Chondrocyte (in vitro differentiated cells): Measurements from ENCODE around the gene RIPOR2. TPM values are rescaled to one million over a fixed set of nuclear protein-coding genes. Genes with fewer than 3 reads are reported as not detected.

ENCODE experiments used
- DNase-seq: peaks from one replicate; pipeline ENCODE4 v3.0.0; 2021; ENCODE audit warnings: mixed read lengths, low spot score
- H3K27ac Mint-ChIP-seq: one replicate; pipeline ENCODE4 v1.8.0; 2021; ENCODE audit warnings: mild to moderate bottlenecking, moderate library complexity, mixed read lengths; ENCODE audit not compliant: unreplicated experiment
- H3K27me3 Mint-ChIP-seq: 2 replicates; pipeline ENCODE4 v1.8.0; 2021; ENCODE audit warnings: low read depth, mixed read lengths
- H3K36me3 Mint-ChIP-seq: 2 replicates; pipeline ENCODE4 v1.8.0; 2021; ENCODE audit warnings: low read depth, mixed read lengths
- H3K4me1 Mint-ChIP-seq: 2 replicates; pipeline ENCODE4 v1.8.0; 2021; ENCODE audit warnings: low read depth, mild to moderate bottlenecking, mixed read lengths
- H3K4me3 Mint-ChIP-seq: one replicate; pipeline ENCODE4 v1.8.0; 2021; ENCODE audit warnings: mild to moderate bottlenecking, moderate library complexity, mixed read lengths; ENCODE audit not compliant: unreplicated experiment
- H3K9me3 Mint-ChIP-seq: 2 replicates; pipeline ENCODE4 v1.8.0; 2021; ENCODE audit warnings: low read depth, mixed read lengths
- total RNA-seq: library from RNA; stranded (reverse); gene quantifications from 3 replicates; pipeline ENCODE4 v1.2.1, GENCODE V29; 2021
- TF ChIP-seq, protein P1 (sequence below): fragments of 200-600 bp; sonication (generic); IDR thresholded peaks from 2 replicates; pipeline ENCODE4 v1.5.0; 2021; ENCODE audit warnings: antibody characterized with exemption, mild to moderate bottlenecking, moderate library complexity

RIPOR2 gene
- total RNA-seq, 1 donor from 2014 or later = 0.62 TPM

DNA sequence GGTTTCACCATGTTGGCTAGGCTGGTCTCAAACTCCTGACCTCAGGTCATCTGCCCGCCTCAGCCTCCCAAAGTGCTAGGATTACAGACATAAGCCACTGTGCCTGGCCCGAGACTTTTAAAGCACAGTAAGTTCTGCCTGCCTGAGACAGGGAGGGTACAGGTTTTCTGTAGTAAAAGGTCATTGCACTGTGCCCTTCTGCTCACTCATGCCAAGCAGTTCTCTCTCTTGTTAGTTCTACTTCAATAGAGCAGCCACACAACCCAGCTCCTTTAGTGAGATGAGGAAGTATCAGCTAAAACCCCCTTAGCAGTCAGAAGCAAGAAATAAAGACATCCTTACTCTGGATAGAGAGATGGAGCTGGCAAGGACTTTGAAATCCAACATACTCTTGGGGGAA lies 84.7 kb downstream of the RIPOR2 start:
- Mint-ChIP-seq H3K27ac (no peak overlapping the region), H3K4me3 (no peak overlapping the region), H3K4me1 (peaks cover 9% of the 10 kb centered on the region), H3K9me3 (no peaks in the 10 kb centered on the region), H3K27me3 (no peaks in the 10 kb centered on the region), H3K36me3 (no peaks in the 10 kb centered on the region)
- no peak for DNase-seq
- TF ChIP-seq, protein P1, sequence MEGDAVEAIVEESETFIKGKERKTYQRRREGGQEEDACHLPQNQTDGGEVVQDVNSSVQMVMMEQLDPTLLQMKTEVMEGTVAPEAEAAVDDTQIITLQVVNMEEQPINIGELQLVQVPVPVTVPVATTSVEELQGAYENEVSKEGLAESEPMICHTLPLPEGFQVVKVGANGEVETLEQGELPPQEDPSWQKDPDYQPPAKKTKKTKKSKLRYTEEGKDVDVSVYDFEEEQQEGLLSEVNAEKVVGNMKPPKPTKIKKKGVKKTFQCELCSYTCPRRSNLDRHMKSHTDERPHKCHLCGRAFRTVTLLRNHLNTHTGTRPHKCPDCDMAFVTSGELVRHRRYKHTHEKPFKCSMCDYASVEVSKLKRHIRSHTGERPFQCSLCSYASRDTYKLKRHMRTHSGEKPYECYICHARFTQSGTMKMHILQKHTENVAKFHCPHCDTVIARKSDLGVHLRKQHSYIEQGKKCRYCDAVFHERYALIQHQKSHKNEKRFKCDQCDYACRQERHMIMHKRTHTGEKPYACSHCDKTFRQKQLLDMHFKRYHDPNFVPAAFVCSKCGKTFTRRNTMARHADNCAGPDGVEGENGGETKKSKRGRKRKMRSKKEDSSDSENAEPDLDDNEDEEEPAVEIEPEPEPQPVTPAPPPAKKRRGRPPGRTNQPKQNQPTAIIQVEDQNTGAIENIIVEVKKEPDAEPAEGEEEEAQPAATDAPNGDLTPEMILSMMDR = no peak

DNA sequence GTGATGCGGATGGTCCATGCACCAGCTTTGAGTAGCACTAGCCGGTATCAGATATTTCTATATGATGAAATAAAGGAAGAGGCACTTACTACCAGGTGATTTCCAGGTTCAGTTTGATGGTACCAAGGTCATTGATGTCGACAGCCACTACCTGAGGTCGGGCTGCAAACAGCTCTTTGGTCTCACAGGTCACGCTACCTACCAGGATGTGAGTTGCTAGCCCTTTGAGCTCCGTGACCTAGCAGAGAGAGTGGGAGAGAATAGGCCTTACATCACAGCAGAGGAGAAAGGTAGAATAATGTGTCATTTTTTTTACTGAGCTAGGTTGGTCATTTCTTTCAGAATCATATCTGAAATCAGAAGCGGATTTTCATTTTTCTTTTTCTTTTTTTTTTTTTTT lies 86.0 kb downstream of the RIPOR2 start:
- H3K4me3 Mint-ChIP-seq = no peak overlapping the region
- no peaks in the 10 kb centered on the region for H3K9me3 Mint-ChIP-seq
- H3K27ac Mint-ChIP-seq = no peak overlapping the region
- H3K36me3 Mint-ChIP-seq = no peaks in the 10 kb centered on the region
- DNase-seq = no peak
- H3K4me1 Mint-ChIP-seq = no peaks in the 10 kb centered on the region
- H3K27me3 Mint-ChIP-seq = no peaks in the 10 kb centered on the region
- TF ChIP-seq, protein P1 = no peak

DNA sequence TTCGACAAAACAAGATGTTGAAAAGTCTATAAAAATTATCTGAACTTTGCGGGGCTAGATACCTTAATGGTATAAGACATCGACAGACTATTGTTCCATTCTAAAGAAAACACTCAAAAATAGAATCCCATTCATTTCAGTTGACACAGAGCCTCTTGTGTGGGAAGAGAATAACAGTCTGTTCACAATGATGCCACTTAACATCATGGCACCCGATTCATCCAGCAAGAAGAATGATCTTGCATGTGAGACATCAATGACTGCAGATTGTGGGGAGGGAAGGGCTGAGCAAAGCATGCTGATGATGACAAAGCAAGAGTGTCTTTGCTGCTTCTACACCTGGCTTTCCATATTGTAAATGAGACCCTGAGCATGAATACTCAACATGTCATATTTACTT lies 87.3 kb downstream of the RIPOR2 start:
- TF ChIP-seq, protein P1 = no peak
- Mint-ChIP-seq H3K4me3 (no peak overlapping the region), H3K27me3 (no peaks in the 10 kb centered on the region), H3K9me3 (no peaks in the 10 kb centered on the region), H3K36me3 (no peaks in the 10 kb centered on the region), H3K4me1 (no peaks in the 10 kb centered on the region), H3K27ac (no peak overlapping the region)
- no peak for DNase-seq

DNA sequence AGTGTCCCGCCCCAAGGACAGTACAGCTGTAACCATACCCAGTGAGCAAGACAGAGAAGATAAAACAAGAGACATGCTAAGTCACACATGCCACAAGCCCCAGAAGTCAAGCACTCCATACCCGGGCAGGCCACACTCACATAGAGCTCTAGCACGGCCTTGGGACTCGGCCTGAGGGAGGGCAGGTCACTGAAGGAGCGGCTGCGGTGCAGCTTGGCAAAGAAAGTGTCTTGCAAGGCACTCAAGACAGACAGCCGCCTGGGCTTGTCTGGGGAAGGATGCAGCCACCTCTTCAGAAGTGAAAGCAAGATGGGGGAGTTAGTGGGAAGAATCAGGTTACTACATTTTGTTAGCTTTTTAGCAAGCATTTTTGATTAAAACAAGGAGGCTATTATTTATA lies 88.4 kb downstream of the RIPOR2 start:
- TF ChIP-seq, protein P1 = no peak
- no peak overlapping the region for H3K4me3 Mint-ChIP-seq
- H3K9me3 Mint-ChIP-seq = no peaks in the 10 kb centered on the region
- no peaks in the 10 kb centered on the region for H3K27me3 Mint-ChIP-seq
- no peak for DNase-seq
- H3K4me1 Mint-ChIP-seq = no peaks in the 10 kb centered on the region
- H3K27ac Mint-ChIP-seq = no peak overlapping the region
- no peaks in the 10 kb centered on the region for H3K36me3 Mint-ChIP-seq

DNA sequence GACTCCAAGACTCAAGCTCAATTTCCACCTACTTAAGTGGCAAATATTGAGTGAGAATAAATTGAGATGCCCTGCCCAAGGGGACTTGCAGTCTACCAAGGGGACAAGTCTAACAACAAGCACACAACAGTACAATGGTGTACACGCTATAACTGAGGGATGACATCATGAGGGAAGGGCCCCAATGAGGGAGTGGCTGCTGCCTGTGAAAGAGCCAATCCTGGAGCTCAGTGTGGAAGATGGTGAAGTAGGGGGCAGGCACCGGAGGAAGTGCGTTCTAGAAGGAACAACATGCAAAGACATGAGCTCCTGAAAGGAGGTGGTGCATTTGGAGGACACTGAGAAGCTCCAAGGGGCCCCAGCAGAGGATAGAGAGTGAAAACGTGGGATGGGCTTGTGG lies 90.2 kb downstream of the RIPOR2 start:
- H3K27ac Mint-ChIP-seq = no peak overlapping the region
- H3K4me1 Mint-ChIP-seq = no peaks in the 10 kb centered on the region
- TF ChIP-seq, protein P1 = no peak
- no peak for DNase-seq
- no peaks in the 10 kb centered on the region for H3K36me3 Mint-ChIP-seq
- no peak overlapping the region for H3K4me3 Mint-ChIP-seq
- no peaks in the 10 kb centered on the region for H3K27me3 Mint-ChIP-seq
- H3K9me3 Mint-ChIP-seq = no peaks in the 10 kb centered on the region
